Kidney tubule cell (primary cell): ENCODE data around the gene NOL4L.
"Not testable (repeated sequence)": the region's sequence is repeated elsewhere in the genome, so short reads cannot be mapped to it uniquely, and the experiment has no call there.

Source experiments
- DNase-seq: peaks from one replicate; pipeline ENCODE4 v3.0.0-alpha.2; 2018; ENCODE audit warnings: low spot score

Gene NOL4L

GRCh38 chr20:32507998-32508774 is 76.9 kb downstream of the NOL4L start:
- no peak for DNase-seq

GRCh38 chr20:32506721-32507120 is 78.4 kb downstream of the NOL4L start:
- no peak for DNase-seq

GRCh38 chr20:32505723-32506473 is 79.2 kb downstream of the NOL4L start:
- no peak for DNase-seq

- DNase-seq, result no peak
These were observed 83.4 kb downstream of the NOL4L start for GRCh38 chr20:32501709-32502108.

- DNase-seq, result no peak
These were observed 87.4 kb downstream of the NOL4L start for GRCh38 chr20:32497589-32498224.

GRCh38 chr20:32496811-32497533 is 88.2 kb downstream of the NOL4L start:
- no peak for DNase-seq

GRCh38 chr20:32495949-32496348 is 89.2 kb downstream of the NOL4L start:
- no peak for DNase-seq

GRCh38 chr20:32495217-32495565 is 89.9 kb downstream of the NOL4L start:
- no peak for DNase-seq

GRCh38 chr20:32494483-32495216 is 90.5 kb downstream of the NOL4L start:
- DNase-seq, result no peak

- DNase-seq, result no peak
These were observed 91.8 kb downstream of the NOL4L start for GRCh38 chr20:32493356-32493755.

- not testable (repeated sequence) for DNase-seq
These were observed 93.4 kb downstream of the NOL4L start for GRCh38 chr20:32491764-32492151.

GRCh38 chr20:32490942-32491763 is 94.0 kb downstream of the NOL4L start:
- DNase-seq, result no peak

- DNase-seq, result no peak
These were observed 96.9 kb downstream of the NOL4L start for GRCh38 chr20:32488066-32488838.

- DNase-seq, result no peak
These were observed 97.8 kb downstream of the NOL4L start for GRCh38 chr20:32487381-32487780.

- no peak for DNase-seq
These were observed 99.2 kb downstream of the NOL4L start for GRCh38 chr20:32485770-32486478.

GRCh38 chr20:32484958-32485769 is 100.0 kb downstream of the NOL4L start:
- DNase-seq, result peak; percentile 77

- DNase-seq, result no peak
These were observed 100.7 kb downstream of the NOL4L start for GRCh38 chr20:32484225-32484957.
